ENCODE results near the gene CENPV.

CENPV gene

GRCh38 chr17:16361874-16362273, 8.6 kb upstream of the CENPV start:
- DNase-seq (ENCODE audit: low read depth in 2 of 2) = no peak

GRCh38 chr17:16358394-16358793, 5.1 kb upstream of the CENPV start:
- no peak for DNase-seq (ENCODE audit: low read depth in 2 of 2)

GRCh38 chr17:16354585-16354984, 1.3 kb upstream of the CENPV start:
- DNase-seq (ENCODE audit: low read depth in 2 of 2) = no peak

GRCh38 chr17:16352667-16353316, 477 bp downstream of the CENPV start:
- DNase-seq (ENCODE audit: low read depth in 2 of 2) = no peak

DNA sequence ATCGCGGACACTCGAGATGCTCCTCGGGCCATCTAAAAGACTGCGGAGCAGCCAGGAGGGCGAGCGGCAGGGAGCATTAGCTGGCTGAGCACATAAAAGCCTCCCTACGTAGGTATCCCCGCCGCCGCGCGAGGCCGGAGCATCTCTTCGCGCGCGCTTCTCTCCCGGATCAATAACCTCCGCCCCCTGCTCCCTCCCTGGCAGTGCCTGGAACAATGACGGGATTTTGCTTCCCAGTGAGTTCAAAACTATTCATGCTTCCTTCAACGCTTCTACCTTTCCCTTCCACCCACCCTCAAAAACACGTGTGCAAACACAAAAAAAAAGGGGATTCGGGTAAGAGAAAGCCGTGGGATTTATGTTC, 984 bp downstream of the CENPV start:
- no peak for DNase-seq (ENCODE audit: low read depth in 2 of 2)

- peak in 1 of 2 experiments; percentile 26 for DNase-seq (ENCODE audit: low read depth in 2 of 2)
Observed at GRCh38 chr17:16351831-16352230, 1.4 kb downstream of the CENPV start.

GRCh38 chr17:16349431-16349830, 3.8 kb downstream of the CENPV start:
- no peak for DNase-seq (ENCODE audit: low read depth in 2 of 2)

DNA sequence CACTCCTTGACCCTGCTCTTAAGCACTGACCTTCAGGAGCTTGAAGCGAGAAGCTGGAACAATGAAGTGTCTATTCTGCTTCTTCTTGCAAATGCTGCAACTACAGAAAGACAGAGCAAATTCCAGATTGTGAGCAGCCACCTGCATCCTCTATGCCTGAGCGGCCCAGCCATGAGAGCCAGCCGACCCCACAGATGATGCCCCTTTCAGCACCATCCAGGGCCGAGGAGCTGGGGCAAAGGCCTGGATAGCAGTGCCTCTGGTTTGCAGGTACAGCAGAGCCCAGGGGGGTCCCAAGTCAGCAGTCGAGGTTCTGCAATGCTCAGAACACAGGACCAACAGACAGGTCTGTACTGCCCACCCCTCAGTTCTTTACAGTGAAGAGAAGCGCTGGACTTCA, 4.7 kb downstream of the CENPV start:
- no peak for DNase-seq (ENCODE audit: low read depth in 2 of 2)

- DNase-seq (ENCODE audit: low read depth in 2 of 2) = no peak
Observed at GRCh38 chr17:16346721-16347271, 6.5 kb downstream of the CENPV start.

- DNase-seq (ENCODE audit: low read depth in 2 of 2) = no peak
Observed at GRCh38 chr17:16345565-16345964, 7.7 kb downstream of the CENPV start.

DNA sequence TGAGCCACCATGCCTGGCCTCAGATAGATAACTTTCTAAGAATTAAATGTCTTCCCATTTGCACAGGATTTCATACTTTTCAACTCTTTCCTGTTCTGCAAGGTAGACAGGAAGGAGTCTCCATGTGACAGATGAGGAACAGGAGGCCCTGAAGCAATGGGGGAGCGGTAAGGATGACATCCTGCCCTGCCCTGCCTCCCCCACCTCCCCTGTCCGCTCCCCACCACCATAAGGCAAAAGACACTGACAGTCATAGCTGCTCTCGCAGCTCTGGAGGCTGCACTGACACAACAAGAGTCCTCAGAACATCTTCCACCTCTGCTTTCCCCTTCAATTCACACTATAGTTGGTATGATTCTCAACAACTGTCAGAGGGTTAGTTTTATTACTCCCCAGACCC, 9.7 kb downstream of the CENPV start:
- DNase-seq (ENCODE audit: low read depth in 2 of 2) = no peak

GRCh38 chr17:16342979-16343378, 10.3 kb downstream of the CENPV start:
- no peak for DNase-seq (ENCODE audit: low read depth in 2 of 2)

GRCh38 chr17:16339959-16340358, 13.3 kb downstream of the CENPV start:
- no peak for DNase-seq (ENCODE audit: low read depth in 2 of 2)

- DNase-seq (ENCODE audit: low read depth in 2 of 2) = no peak
Observed at GRCh38 chr17:16339402-16339801, 13.9 kb downstream of the CENPV start.

DNA sequence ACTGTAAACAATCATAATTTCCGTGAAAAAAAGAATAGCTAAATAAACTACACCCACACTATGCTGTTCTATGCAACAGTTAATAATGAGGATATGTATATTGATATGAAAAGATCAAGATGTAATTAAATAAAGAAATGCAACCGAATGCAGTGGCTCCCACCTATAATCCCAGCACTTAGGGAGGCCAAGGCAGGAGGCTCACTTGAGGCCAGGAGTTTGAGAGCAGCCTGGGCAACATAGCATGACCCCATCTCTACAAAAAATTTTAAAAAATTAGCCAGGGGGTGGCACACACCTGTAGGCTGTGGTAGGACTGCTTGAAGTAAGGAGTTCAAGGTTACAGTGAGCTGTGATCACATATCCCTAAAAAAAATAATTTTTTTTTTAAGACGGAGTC, 14.9 kb downstream of the CENPV start:
- no peak for DNase-seq (ENCODE audit: low read depth in 2 of 2)

- no peak for DNase-seq (ENCODE audit: low read depth in 2 of 2)
Observed at GRCh38 chr17:16329519-16330271, 23.6 kb downstream of the CENPV start.

DNA sequence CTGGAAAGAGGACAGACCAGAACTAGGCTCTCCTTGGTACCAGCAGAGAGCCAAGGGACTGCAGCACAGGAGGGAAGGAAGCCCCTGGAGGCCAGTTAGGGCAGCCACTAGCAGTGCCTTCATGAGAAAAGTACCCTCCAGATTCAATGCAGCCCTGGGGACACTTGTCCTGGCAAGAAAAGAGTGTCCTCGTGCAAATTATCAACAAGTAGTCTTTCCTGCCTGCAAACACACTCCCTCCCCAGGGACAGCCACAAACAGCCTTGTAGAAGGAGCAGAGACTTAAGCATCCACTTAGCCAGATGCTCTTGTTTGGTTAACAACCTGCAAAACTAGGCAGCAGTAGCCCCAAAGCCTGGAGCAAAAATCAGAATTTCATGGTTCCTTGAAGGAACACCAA, 24.3 kb downstream of the CENPV start:
- DNase-seq (ENCODE audit: low read depth in 2 of 2) = no peak

DNA sequence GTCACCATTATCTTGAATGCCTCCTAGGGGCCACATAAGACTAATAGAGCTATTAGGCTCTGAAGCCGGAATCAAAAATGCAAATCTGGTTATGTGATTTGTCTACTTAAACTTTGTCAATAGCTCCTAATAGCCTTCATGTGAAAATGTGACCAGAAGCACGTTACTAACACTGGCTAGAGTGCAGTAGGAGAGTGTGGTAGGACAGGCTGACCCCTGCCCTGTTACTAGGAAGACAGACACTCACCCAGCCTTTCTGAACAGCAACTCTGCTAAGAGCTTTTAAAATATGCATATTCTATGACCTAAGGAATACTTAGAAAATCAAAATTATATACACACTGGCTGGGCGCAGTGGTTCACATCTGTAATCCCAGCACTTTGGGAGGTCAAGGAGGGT, 26.3 kb downstream of the CENPV start:
- DNase-seq (ENCODE audit: low read depth in 2 of 2) = no peak

GRCh38 chr17:16325964-16326363, 27.3 kb downstream of the CENPV start:
- DNase-seq (ENCODE audit: low read depth in 2 of 2) = no peak

DNA sequence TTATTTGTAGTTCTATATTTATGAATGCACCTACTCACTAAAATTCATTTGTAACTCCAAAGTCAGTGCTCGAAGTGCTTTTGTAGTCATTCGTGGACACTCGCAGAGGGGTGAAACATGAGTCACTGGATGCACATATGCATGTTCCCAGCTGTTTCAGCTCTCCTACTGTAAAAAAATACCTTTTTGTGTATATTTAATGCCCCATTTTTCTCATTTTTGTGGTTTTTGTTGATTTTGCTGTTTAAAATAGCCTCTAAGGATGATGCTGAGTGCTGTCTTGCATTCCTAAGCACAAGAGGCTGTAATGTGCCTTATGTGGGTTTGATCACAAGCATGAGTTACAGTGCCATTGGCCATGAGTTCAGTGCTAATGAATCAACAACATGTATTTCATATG, 30.6 kb downstream of the CENPV start:
- DNase-seq (ENCODE audit: low read depth in 2 of 2) = peak; percentile 38 to 49

DNA sequence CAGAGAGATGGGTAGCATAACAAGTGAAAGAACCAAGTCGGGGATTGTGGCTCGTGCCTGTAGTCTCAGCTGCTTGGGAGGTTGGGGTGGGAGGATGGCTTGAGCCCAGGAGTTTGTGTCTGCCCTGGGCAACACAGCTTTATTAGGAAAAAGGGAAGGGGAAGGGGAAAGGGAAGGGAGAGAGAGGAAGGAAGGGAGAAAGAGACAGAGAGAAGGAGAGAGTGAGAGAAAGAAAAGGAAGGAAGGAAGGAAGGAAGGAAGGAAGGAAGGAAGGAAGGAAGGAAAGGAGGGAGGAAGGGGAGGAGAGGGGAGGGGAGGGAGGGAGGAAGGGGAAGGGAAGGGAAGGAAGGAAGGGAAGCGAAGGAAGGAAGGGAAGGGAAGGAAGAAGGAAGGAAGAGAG, 33.3 kb downstream of the CENPV start:
- no peak for DNase-seq (ENCODE audit: low read depth in 2 of 2)

DNA sequence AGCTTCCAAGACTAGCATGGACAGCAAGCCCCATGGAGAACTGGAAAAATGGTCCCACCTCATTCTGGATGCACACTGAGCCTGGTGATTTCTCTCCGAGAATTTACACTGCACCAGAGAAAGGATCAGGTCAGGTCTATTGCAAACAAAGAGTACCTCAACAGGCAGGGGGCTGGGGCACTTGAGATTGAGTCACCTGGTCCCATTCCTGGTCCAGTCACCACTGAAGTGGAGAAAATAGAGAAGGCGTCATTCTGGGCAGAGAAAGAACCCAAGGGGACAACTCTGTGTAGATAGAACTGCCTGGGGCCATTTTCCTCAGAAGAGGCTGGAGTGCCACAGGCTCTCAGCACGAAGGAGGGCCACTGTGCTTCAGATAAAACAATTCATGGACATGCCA, 38.4 kb downstream of the CENPV start:
- DNase-seq (ENCODE audit: low read depth in 2 of 2) = no peak

- no peak for DNase-seq (ENCODE audit: low read depth in 2 of 2)
Observed at GRCh38 chr17:16314189-16314588, 39.1 kb downstream of the CENPV start.
